B cell (primary cell): ENCODE measurements around the gene FMO3. TPM values are rescaled to one million over a fixed set of nuclear protein-coding genes. Genes with fewer than 3 reads are reported as not detected.

Experiments
- ATAC-seq: fragments of 200-7000 bp; cut with Tn5 transposase; one replicate; pipeline ENCODE4 v1.10.0; 2021; ENCODE audit warnings: low read depth, mild to moderate bottlenecking, moderate number of reproducible peaks, moderate library complexity
- CTCF ChIA-PET: fragments of 350-600 bp; sonication (Branson Sonifier 250); formaldehyde crosslinking; loops from one replicate; lab custom pipeline; 2021; ENCODE audit warnings: antibody characterized with exemption, inconsistent platforms; lab: Charles Lee
- POLR2A ChIA-PET: fragments of 350-600 bp; sonication (Branson Sonifier 250); formaldehyde crosslinking; loops from one replicate; lab custom pipeline; 2021; ENCODE audit warnings: antibody characterized with exemption; lab: Charles Lee
- DNase-seq: peaks from one replicate; pipeline ENCODE4 v3.0.0; 2013
- H2AFZ ChIP-seq: 2 replicates; pipeline ENCODE4 v1.6.1; 2012; ENCODE audit warnings: mild to moderate bottlenecking, low read depth, low read length; ENCODE audit not compliant: insufficient read depth, poor library complexity, severe bottlenecking
- H3K27ac ChIP-seq, 2 donors: 1 replicate in 1 of 2; 2 replicates in 1 of 2; pipeline ENCODE4 v1.5.1; 2012 to 2013; ENCODE audit warnings: low read length in 2 of 2, mild to moderate bottlenecking in 2 of 2, moderate library complexity in 1 of 2
- H3K27me3 ChIP-seq, 4 experiments: fragments of 200-600 bp in 1 of 4; sonication (generic) in 1 of 4; replicated peaks in 1 of 4; 1 replicate in 2 of 4; 2 replicates in 2 of 4; pipeline versions ENCODE4 v1.6.1 to v1.7.0; 2013 to 2016; ENCODE audit warnings: low read length in 3 of 4, mild to moderate bottlenecking in 2 of 4, mixed read lengths in 1 of 4, moderate library complexity in 1 of 4; ENCODE audit not compliant: insufficient read depth in 4 of 4, control insufficient read depth in 3 of 4; ENCODE audit errors: control extremely low read depth in 1 of 4
- H3K36me3 ChIP-seq, 2 experiments: replicated peaks in 1 of 2; 1 replicate in 1 of 2; 2 replicates in 1 of 2; pipeline versions ENCODE4 v1.6.1 to v1.7.1; 2013; ENCODE audit warnings: low read length in 1 of 2; ENCODE audit not compliant: insufficient read depth in 2 of 2, control insufficient read depth in 1 of 2; ENCODE audit errors: control extremely low read depth in 1 of 2, extremely low read depth in 1 of 2
- H3K4me1 ChIP-seq, 2 donors: fragments of 200-600 bp in 1 of 2; sonication (generic) in 1 of 2; 1 replicate in 1 of 2; 2 replicates in 1 of 2; pipeline versions ENCODE4 v1.5.1 to v1.6.1; 2013 to 2017; ENCODE audit warnings: low read length in 2 of 2; ENCODE audit not compliant: control insufficient read depth in 2 of 2, insufficient read depth in 2 of 2
- H3K4me2 ChIP-seq: replicated peaks from 2 replicates; pipeline ENCODE3; 2012; ENCODE audit warnings: mild to moderate bottlenecking, low read depth, low read length; ENCODE audit not compliant: poor library complexity, severe bottlenecking
- H3K4me3 ChIP-seq, 5 experiments: fragments of 200-600 bp in 1 of 5; sonication (generic) in 1 of 5; 1 replicate in 3 of 5; 2 replicates in 2 of 5; pipeline versions ENCODE4 v1.5.1 to v1.7.0; 2011 to 2016; ENCODE audit warnings: low read length in 4 of 5, mild to moderate bottlenecking in 4 of 5, low read depth in 2 of 5, control low read depth in 1 of 5, moderate library complexity in 1 of 5; ENCODE audit not compliant: insufficient read depth in 1 of 5; ENCODE audit errors: control extremely low read depth in 1 of 5, extremely low read depth in 1 of 5
- H3K79me2 ChIP-seq: fragments of 200-600 bp; sonication (generic); one replicate; pipeline ENCODE4 v1.6.0; 2016; ENCODE audit warnings: low read length; ENCODE audit not compliant: control insufficient read depth, insufficient read depth
- H3K9ac ChIP-seq: fragments of 200-600 bp; sonication (generic); 2 replicates; pipeline ENCODE4 v1.6.1; 2017; ENCODE audit warnings: mild to moderate bottlenecking, low read length, moderate library complexity
- H3K9me3 ChIP-seq, 3 donors: one replicate each; pipeline versions ENCODE4 v1.6.1 to v1.7.1; 2013; ENCODE audit warnings: low read length in 2 of 3; ENCODE audit not compliant: control insufficient read depth in 2 of 3, insufficient read depth in 1 of 3; ENCODE audit errors: control extremely low read depth in 1 of 3
- H4K20me1 ChIP-seq: 2 replicates; pipeline ENCODE4 v1.6.0; 2012; ENCODE audit warnings: mild to moderate bottlenecking, low read length; ENCODE audit not compliant: insufficient read depth, control insufficient read depth, poor library complexity, severe bottlenecking
- H3K27ac Mint-ChIP-seq: one replicate; pipeline ENCODE4 v1.8.0; 2021; ENCODE audit warnings: mixed read lengths
- H3K27me3 Mint-ChIP-seq: one replicate; pipeline ENCODE4 v1.8.0; 2021; ENCODE audit warnings: mixed read lengths
- H3K4me1 Mint-ChIP-seq: one replicate; pipeline ENCODE4 v1.8.0; 2021; ENCODE audit warnings: mixed read lengths
- H3K4me3 Mint-ChIP-seq: one replicate; pipeline ENCODE4 v1.8.0; 2021; ENCODE audit warnings: mixed read lengths
- H3K9me3 Mint-ChIP-seq: one replicate; pipeline ENCODE4 v1.8.0; 2022; ENCODE audit warnings: mixed read lengths; ENCODE audit not compliant: insufficient read depth
- CTCF ChIP-seq: fragments of 200-600 bp; IDR thresholded peaks from one replicate; pipeline ENCODE4 v1.8.0; 2022; ENCODE audit warnings: antibody characterized with exemption, mild to moderate bottlenecking
- EZH2 ChIP-seq: IDR thresholded peaks from 2 replicates; pipeline ENCODE4 v1.6.1; 2012; ENCODE audit warnings: borderline replicate concordance, low read depth, mild to moderate bottlenecking, moderate library complexity, low read length; ENCODE audit not compliant: insufficient read depth, poor library complexity, severe bottlenecking
- WGBS: methylation state at CpG from one replicate; pipeline ENCODE4 v1.1.5; 2013; ENCODE audit warnings: missing lambda C conversion rate; ENCODE audit not compliant: insufficient coverage; 5-methylcytosine and 5-hydroxymethylcytosine counted together
- intact Hi-C: fragments of 100-400 bp; cut with micrococcal nuclease; formaldehyde crosslinking; loops from one replicate; pipeline ENCODE4 v1.10.0; 2022
- polyA plus RNA-seq: library from polyadenylated mRNA; depleted of rRNA; stranded (reverse); fragments of >200 nt; gene quantifications from 2 replicates; pipeline ENCODE4 v1.2.3, GENCODE V29; 2012
- total RNA-seq, 2 donors: library from RNA; stranded (reverse); fragments of 120-200 nt in 1 of 2; gene quantifications; 1 replicate in 1 of 2; 2 replicates in 1 of 2; pipeline versions ENCODE4 v1.2.3 to v1.2.4, GENCODE V29; 2013 to 2022

The FMO3 gene
- total and polyA plus RNA-seq, 2 donors (not counting 1 experiment from before 2014, with no cell fraction given) = not detected

GRCh38 chr1:171116676-171117075 is 26.0 kb downstream of the FMO3 start:
- whole genome bisulfite sequencing = no CpG with 5 or more reads among the region's 1 CpG
- H3K9me3 Mint-ChIP-seq = no peaks in the 10 kb centered on the region
- H3K4me1 Mint-ChIP-seq = no peaks in the 10 kb centered on the region
- ChIA-PET POLR2A (no interaction called here), CTCF (no interaction called here)
- H3K36me3 ChIP-seq = no peaks in the 10 kb centered on the region
- no peaks in the 10 kb centered on the region for H4K20me1 ChIP-seq
- ATAC-seq = no peak
- H3K9ac ChIP-seq = no peak overlapping the region
- no peak for TF ChIP-seq EZH2
- no peak overlapping the region for H3K4me2 ChIP-seq
- no peak overlapping the region for H3K27ac Mint-ChIP-seq
- H3K27ac ChIP-seq = no peak overlapping the region
- no peak overlapping the region for H2AFZ ChIP-seq
- no peaks in the 10 kb centered on the region for H3K27me3 ChIP-seq
- H3K27me3 Mint-ChIP-seq = peaks cover 11% of the 10 kb centered on the region
- no peak overlapping the region for H3K4me3 Mint-ChIP-seq
- no peaks in the 10 kb centered on the region for H3K79me2 ChIP-seq
- no peaks in the 10 kb centered on the region for H3K9me3 ChIP-seq
- intact Hi-C loops = no loop called here
- no peak for DNase-seq
- H3K4me3 ChIP-seq = no peak overlapping the region
- H3K4me1 ChIP-seq = no peaks in the 10 kb centered on the region

DNA sequence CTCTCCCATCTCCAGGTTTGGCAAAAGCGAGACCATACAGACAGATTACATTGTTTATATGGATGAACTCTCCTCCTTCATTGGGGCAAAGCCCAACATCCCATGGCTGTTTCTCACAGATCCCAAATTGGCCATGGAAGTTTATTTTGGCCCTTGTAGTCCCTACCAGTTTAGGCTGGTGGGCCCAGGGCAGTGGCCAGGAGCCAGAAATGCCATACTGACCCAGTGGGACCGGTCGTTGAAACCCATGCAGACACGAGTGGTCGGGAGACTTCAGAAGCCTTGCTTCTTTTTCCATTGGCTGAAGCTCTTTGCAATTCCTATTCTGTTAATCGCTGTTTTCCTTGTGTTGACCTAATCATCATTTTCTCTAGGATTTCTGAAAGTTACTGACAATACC is 26.4 kb downstream of the FMO3 start:
- Mint-ChIP-seq H3K27ac (no peak overlapping the region), H3K9me3 (no peaks in the 10 kb centered on the region), H3K4me3 (no peak overlapping the region), H3K4me1 (no peaks in the 10 kb centered on the region), H3K27me3 (peaks cover 11% of the 10 kb centered on the region)
- H2AFZ ChIP-seq = no peak overlapping the region
- ATAC-seq = no peak
- H3K4me3 ChIP-seq = no peak overlapping the region
- H3K4me1 ChIP-seq = no peaks in the 10 kb centered on the region
- H3K79me2 ChIP-seq = no peaks in the 10 kb centered on the region
- H3K27me3 ChIP-seq = no peaks in the 10 kb centered on the region
- no peak overlapping the region for H3K4me2 ChIP-seq
- POLR2A ChIA-PET = no interaction called here
- TF ChIP-seq EZH2 (no peak), CTCF (no peak)
- intact Hi-C loops = no loop called here
- H3K9ac ChIP-seq = no peak overlapping the region
- no peaks in the 10 kb centered on the region for H3K9me3 ChIP-seq
- DNase-seq = no peak
- H4K20me1 ChIP-seq = no peaks in the 10 kb centered on the region
- WGBS = 88% methylated on average over 5 of the region's 6 CpGs
- CTCF ChIA-PET = no interaction called here
- H3K36me3 ChIP-seq = no peaks in the 10 kb centered on the region
- H3K27ac ChIP-seq = no peak overlapping the region
